H9 (cell line): Measurements from ENCODE around the gene ATP6V1B1. TPM values are rescaled to one million over a fixed set of nuclear protein-coding genes. Genes with fewer than 3 reads are reported as not detected.

ENCODE experiments used
- DNase-seq: peaks from one replicate; pipeline ENCODE4 v3.0.0-alpha.2; 2017
- H2AFZ ChIP-seq: one replicate; pipeline ENCODE4 v1.6.1; 2013; ENCODE audit warnings: mild to moderate bottlenecking, low read length, control low read depth, moderate library complexity
- H2AK5ac ChIP-seq: 2 replicates; pipeline ENCODE4 v1.6.1; 2013; ENCODE audit warnings: low read length, control low read depth, mixed read lengths; ENCODE audit not compliant: insufficient read length
- H2BK120ac ChIP-seq: one replicate; pipeline ENCODE4 v1.6.1; 2013; ENCODE audit warnings: low read depth, mild to moderate bottlenecking, low read length, control low read depth, inconsistent platforms; ENCODE audit not compliant: poor library complexity, severe bottlenecking
- H2BK12ac ChIP-seq: 2 replicates; pipeline ENCODE4 v1.6.1; 2013; ENCODE audit warnings: low read length, control low read depth, mixed read lengths, low read depth; ENCODE audit not compliant: insufficient read length
- H2BK15ac ChIP-seq: 2 replicates; pipeline ENCODE4 v1.6.1; 2013; ENCODE audit warnings: low read depth, low read length, control low read depth
- H2BK20ac ChIP-seq: one replicate; pipeline ENCODE4 v1.6.1; 2013; ENCODE audit warnings: low read depth, mild to moderate bottlenecking, low read length, control low read depth, inconsistent platforms; ENCODE audit not compliant: poor library complexity, severe bottlenecking
- H2BK5ac ChIP-seq: 2 replicates; pipeline ENCODE4 v1.6.1; 2013; ENCODE audit warnings: low read length, control low read depth, mixed read lengths; ENCODE audit not compliant: insufficient read length
- H3K14ac ChIP-seq: 2 replicates; pipeline ENCODE4 v1.6.1; 2013; ENCODE audit warnings: low read length, control low read depth; ENCODE audit not compliant: insufficient read depth
- H3K18ac ChIP-seq: 2 replicates; pipeline ENCODE4 v1.6.1; 2013; ENCODE audit warnings: low read depth, mild to moderate bottlenecking, mixed read lengths, low read length, control low read depth; ENCODE audit not compliant: insufficient read length
- H3K23ac ChIP-seq: 2 replicates; pipeline ENCODE4 v1.6.1; 2013; ENCODE audit warnings: low read length, control low read depth, mixed read lengths, low read depth; ENCODE audit not compliant: insufficient read length
- H3K23me2 ChIP-seq: 2 replicates; pipeline ENCODE4 v1.6.1; 2013; ENCODE audit warnings: low read depth, mild to moderate bottlenecking, mixed read lengths, low read length, control low read depth; ENCODE audit not compliant: insufficient read length, poor library complexity, severe bottlenecking
- H3K27ac ChIP-seq: 2 replicates; pipeline ENCODE4 v1.5.1; 2013; ENCODE audit warnings: low read length, control low read depth, mixed read lengths, low read depth; ENCODE audit not compliant: insufficient read length
- H3K27me3 ChIP-seq: 2 replicates; pipeline ENCODE4 v1.6.1; 2013; ENCODE audit warnings: low read length, control low read depth, inconsistent platforms; ENCODE audit not compliant: insufficient read depth
- H3K4ac ChIP-seq: 2 replicates; pipeline ENCODE4 v1.6.1; 2013; ENCODE audit warnings: low read depth, mild to moderate bottlenecking, control low read depth, inconsistent platforms, low read length, moderate library complexity
- H3K4me1 ChIP-seq: 2 replicates; pipeline ENCODE4 v1.6.1; 2013; ENCODE audit warnings: low read length, control low read depth, inconsistent platforms; ENCODE audit not compliant: insufficient read depth
- H3K4me2 ChIP-seq: 2 replicates; pipeline ENCODE4 v1.6.1; 2013; ENCODE audit warnings: low read length, control low read depth, mixed read lengths; ENCODE audit not compliant: insufficient read length, insufficient read depth
- H3K56ac ChIP-seq: 2 replicates; pipeline ENCODE4 v1.6.1; 2013; ENCODE audit warnings: low read depth, mild to moderate bottlenecking, mixed read lengths, low read length, control low read depth; ENCODE audit not compliant: insufficient read length
- H3K79me1 ChIP-seq: 2 replicates; pipeline ENCODE4 v1.6.1; 2013; ENCODE audit warnings: low read depth, mild to moderate bottlenecking, moderate library complexity, low read length, control low read depth, inconsistent platforms; ENCODE audit not compliant: insufficient read depth, poor library complexity, severe bottlenecking
- H3K79me2 ChIP-seq: 2 replicates; pipeline ENCODE4 v1.6.1; 2013; ENCODE audit warnings: low read length, control low read depth, inconsistent platforms; ENCODE audit not compliant: insufficient read depth
- H3K9ac ChIP-seq: 2 replicates; pipeline ENCODE4 v1.6.1; 2013; ENCODE audit warnings: low read length, control low read depth, mixed read lengths; ENCODE audit not compliant: insufficient read length; ENCODE audit errors: extremely low read depth
- H3K9me3 ChIP-seq: one replicate; pipeline ENCODE4 v1.6.1; 2013; ENCODE audit warnings: low read depth, low read length, inconsistent platforms; ENCODE audit not compliant: control insufficient read depth
- H3T11ph ChIP-seq: one replicate; pipeline ENCODE4 v1.6.1; 2013; ENCODE audit warnings: mild to moderate bottlenecking, low read length, control low read depth, inconsistent platforms
- H4K20me1 ChIP-seq: one replicate; pipeline ENCODE4 v1.6.1; 2013; ENCODE audit not compliant: control insufficient read depth, insufficient read length, insufficient read depth
- H4K5ac ChIP-seq: 2 replicates; pipeline ENCODE4 v1.6.1; 2013; ENCODE audit warnings: low read depth, mild to moderate bottlenecking, mixed read lengths, low read length, control low read depth; ENCODE audit not compliant: insufficient read length
- H4K8ac ChIP-seq: replicated peaks from 2 replicates; pipeline ENCODE4 v1.6.1; 2013; ENCODE audit warnings: low read length, control low read depth, mixed read lengths, low read depth; ENCODE audit not compliant: insufficient read length
- H4K91ac ChIP-seq: 2 replicates; pipeline ENCODE4 v1.6.1; 2013; ENCODE audit warnings: low read depth, mild to moderate bottlenecking, moderate library complexity, mixed read lengths, low read length, control low read depth; ENCODE audit not compliant: insufficient read length
- H3K27ac Mint-ChIP-seq, 3 experiments: 2 replicates in 2 of 3; 3 replicates in 1 of 3; pipeline ENCODE4 v1.8.0; 2020 to 2021; ENCODE audit warnings: mixed read lengths in 3 of 3, mild to moderate bottlenecking in 1 of 3, moderate library complexity in 1 of 3
- H3K27me3 Mint-ChIP-seq: 2 replicates; pipeline ENCODE4 v1.8.0; 2021; ENCODE audit warnings: low read depth, mild to moderate bottlenecking, moderate library complexity, mixed read lengths
- H3K36me3 Mint-ChIP-seq, 3 experiments: 2 replicates in 2 of 3; 3 replicates in 1 of 3; pipeline ENCODE4 v1.8.0; 2020 to 2021; ENCODE audit warnings: low read depth in 3 of 3, mixed read lengths in 3 of 3; ENCODE audit not compliant: insufficient read depth in 1 of 3
- H3K4me1 Mint-ChIP-seq, 2 experiments: 2 replicates each; pipeline ENCODE4 v1.8.0; 2020; ENCODE audit warnings: mixed read lengths in 2 of 2
- H3K4me3 Mint-ChIP-seq, 2 experiments: 2 replicates in 1 of 2; 3 replicates in 1 of 2; pipeline ENCODE4 v1.8.0; 2020 to 2021; ENCODE audit warnings: mild to moderate bottlenecking in 2 of 2, mixed read lengths in 2 of 2, moderate library complexity in 1 of 2
- H3K9me3 Mint-ChIP-seq, 2 experiments: 2 replicates in 1 of 2; 3 replicates in 1 of 2; pipeline ENCODE4 v1.8.0; 2020; ENCODE audit warnings: mild to moderate bottlenecking in 2 of 2, mixed read lengths in 2 of 2, moderate library complexity in 1 of 2
- WGBS: extraction: QIAGEN DNeasy Blood & Tissue Kit; methylation state at CpG from one replicate; pipeline ENCODE4 v1.1.7; 2013; ENCODE audit warnings: missing lambda C conversion rate, low lambda C conversion rate, mixed read lengths; ENCODE audit not compliant: insufficient read length; ENCODE audit errors: extremely low coverage; 5-methylcytosine and 5-hydroxymethylcytosine counted together
- total RNA-seq: library from RNA; stranded (reverse); gene quantifications from 2 replicates; pipeline ENCODE4 v1.2.1, GENCODE V29; 2021
- TF ChIP-seq, protein P1 (sequence below): fragments of 200-600 bp; sonication (generic); conservative IDR thresholded peaks from 3 replicates; pipeline ENCODE4 v1.8.0; 2021; ENCODE audit warnings: antibody characterized with exemption, mild to moderate bottlenecking

ATP6V1B1 gene
- total RNA-seq, 1 experiment from 2014 or later = not detected

DNA sequence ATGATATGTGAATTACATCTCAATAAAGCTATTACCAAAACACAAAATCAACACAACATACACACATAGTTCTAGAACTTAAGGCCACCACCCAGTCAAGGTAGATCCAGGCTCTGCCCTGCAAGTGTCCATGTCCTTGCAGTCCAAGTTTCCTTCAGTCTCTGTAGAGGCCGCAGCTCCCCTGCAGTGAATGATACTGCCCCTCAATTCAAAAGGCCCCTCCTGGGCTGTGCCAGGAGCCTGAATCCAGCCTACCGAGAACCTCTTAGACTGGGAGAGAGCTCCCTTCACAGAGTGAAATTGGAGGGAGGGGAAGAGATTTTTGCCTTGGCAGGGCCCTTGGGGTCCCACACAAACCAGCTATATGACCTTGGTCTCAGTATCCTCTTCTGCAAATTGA lies 42.5 kb upstream of the ATP6V1B1 start:
- Mint-ChIP-seq H3K27ac (no peak overlapping the region), H3K4me1 (peaks cover 17 to 40% of the 10 kb centered on the region in 2 experiments), H3K27me3 (peaks cover 100% of the 10 kb centered on the region), H3K36me3 (no peaks in the 10 kb centered on the region; a peak in 1 of 7 replicates), H3K9me3 (peaks cover 2 to 11% of the 10 kb centered on the region in 2 experiments; a peak in 3 of 5 replicates), H3K4me3 (no peak overlapping the region)
- WGBS = no CpG with 5 or more reads among the region's 2 CpGs
- Histone ChIP-seq H3K4me1 (0 out of 2 replicates have a peak, but pooled peaks cover 4% of the 10 kb centered on the region), H2BK12ac (no peak overlapping the region), H4K91ac (no peak overlapping the region), H4K20me1 (peaks cover 2% of the 10 kb centered on the region), H2BK15ac (no peak overlapping the region), H3K27me3 (peaks cover 100% of the 10 kb centered on the region), H3T11ph (no peak overlapping the region), H3K14ac (no peak overlapping the region), H4K8ac (no peak overlapping the region), H2AFZ (no peak overlapping the region), H2AK5ac (no peak overlapping the region), H2BK120ac (no peak overlapping the region), H3K23ac (no peak overlapping the region), H3K18ac (no peak overlapping the region), H3K79me1 (no peaks in the 10 kb centered on the region), H3K9me3 (no peaks in the 10 kb centered on the region), H3K23me2 (no peaks in the 10 kb centered on the region), H2BK5ac (no peak overlapping the region), H3K4ac (no peak overlapping the region), H3K9ac (no peak overlapping the region), H3K27ac (no peak overlapping the region), H3K56ac (no peak overlapping the region), H2BK20ac (no peak overlapping the region), H4K5ac (no peak overlapping the region), H3K79me2 (no peaks in the 10 kb centered on the region), H3K4me2 (no peak overlapping the region)
- TF ChIP-seq, protein P1, sequence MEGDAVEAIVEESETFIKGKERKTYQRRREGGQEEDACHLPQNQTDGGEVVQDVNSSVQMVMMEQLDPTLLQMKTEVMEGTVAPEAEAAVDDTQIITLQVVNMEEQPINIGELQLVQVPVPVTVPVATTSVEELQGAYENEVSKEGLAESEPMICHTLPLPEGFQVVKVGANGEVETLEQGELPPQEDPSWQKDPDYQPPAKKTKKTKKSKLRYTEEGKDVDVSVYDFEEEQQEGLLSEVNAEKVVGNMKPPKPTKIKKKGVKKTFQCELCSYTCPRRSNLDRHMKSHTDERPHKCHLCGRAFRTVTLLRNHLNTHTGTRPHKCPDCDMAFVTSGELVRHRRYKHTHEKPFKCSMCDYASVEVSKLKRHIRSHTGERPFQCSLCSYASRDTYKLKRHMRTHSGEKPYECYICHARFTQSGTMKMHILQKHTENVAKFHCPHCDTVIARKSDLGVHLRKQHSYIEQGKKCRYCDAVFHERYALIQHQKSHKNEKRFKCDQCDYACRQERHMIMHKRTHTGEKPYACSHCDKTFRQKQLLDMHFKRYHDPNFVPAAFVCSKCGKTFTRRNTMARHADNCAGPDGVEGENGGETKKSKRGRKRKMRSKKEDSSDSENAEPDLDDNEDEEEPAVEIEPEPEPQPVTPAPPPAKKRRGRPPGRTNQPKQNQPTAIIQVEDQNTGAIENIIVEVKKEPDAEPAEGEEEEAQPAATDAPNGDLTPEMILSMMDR = no peak
- no peak for DNase-seq
